Right lobe of liver (tissue), 6 donors: ENCODE data around the gene AKT3. TPM values are rescaled to one million over a fixed set of nuclear protein-coding genes. Genes with fewer than 3 reads are reported as not detected.

ENCODE experiments used
- ATAC-seq, 4 donors: fragments of 200-7000 bp; cut with Tn5 transposase; one replicate each; pipeline ENCODE4 v1.9.1; 2020; ENCODE audit warnings: mild to moderate bottlenecking in 4 of 4, moderate library complexity in 4 of 4
- DNase-seq, 3 donors: peaks; one replicate each; pipeline ENCODE4 v3.0.0-alpha.2; 2020
- H3K27ac ChIP-seq, 3 donors: fragments of 200-600 bp; one replicate each; pipeline ENCODE4 v1.8.0; 2022
- H3K27me3 ChIP-seq, 2 donors: fragments of 200-600 bp; one replicate each; pipeline ENCODE4 v1.8.0; 2022
- H3K36me3 ChIP-seq, 4 donors: fragments of 200-600 bp; sonication (generic) in 1 of 4; one replicate each; pipeline versions ENCODE4 v1.5.1 to v1.8.0; 2017 to 2022; ENCODE audit warnings: control low read depth in 1 of 4
- H3K4me1 ChIP-seq, 4 donors: fragments of 200-600 bp; sonication (generic) in 1 of 4; one replicate each; pipeline versions ENCODE4 v1.5.1 to v1.8.0; 2017 to 2022; ENCODE audit warnings: control low read depth in 1 of 4
- H3K4me3 ChIP-seq, 3 donors: fragments of 200-600 bp; one replicate each; pipeline ENCODE4 v1.8.0; 2022
- H3K9me3 ChIP-seq, 4 donors: fragments of 200-600 bp; sonication (generic) in 1 of 4; one replicate each; pipeline versions ENCODE4 v1.5.1 to v1.8.0; 2017 to 2022; ENCODE audit warnings: control low read depth in 1 of 4
- CTCF ChIP-seq, 4 donors: fragments of 200-600 bp in 3 of 4; fragments of 450-650 bp in 1 of 4; IDR thresholded peaks; one replicate each; pipeline versions ENCODE4 v1.5.1 to v1.8.0; 2016 to 2022; ENCODE audit warnings: antibody characterized with exemption in 4 of 4, mild to moderate bottlenecking in 2 of 4
- POLR2A ChIP-seq: fragments of 450-650 bp; IDR thresholded peaks from one replicate; pipeline ENCODE4 v1.6.1; 2017; ENCODE audit warnings: antibody characterized with exemption, mild to moderate bottlenecking
- WGBS: methylation state at CpG from one replicate; pipeline ENCODE4 v1.1.6; 2018; ENCODE audit warnings: low coverage, low lambda C conversion rate; ENCODE audit not compliant: insufficient coverage; ENCODE audit errors: missing lambda C conversion rate; 5-methylcytosine and 5-hydroxymethylcytosine counted together
- intact Hi-C, 2 donors: fragments of 100-400 bp; cut with DNase I; formaldehyde crosslinking; loops; one replicate each; pipeline versions ENCODE4 v1.11.2 to v1.14.1; 2022
- total RNA-seq, 6 experiments: library from RNA; depleted of rRNA in 2 of 6; stranded (reverse); fragments of >200 nt in 2 of 6; fragmentation: NEBNext Ultra II Directional in 3 of 6; extraction: Animal tissue kit (Norgen Biotek cat#: 25700) in 3 of 6; gene quantifications; one replicate each; pipeline versions ENCODE4 v1.1.0 to v1.2.4, GENCODE V29; 2016 to 2023
- donor health status: DM: no; HTN: yes; CAD: no.
- donor health status: DM: no; HTN: no; CAD: no.
- donor health status: DM: no; HTN: no; CAD: no.
- donor health status: DM: no; HTN: yes; CAD: no.
- donor health status: DM: no; HTN: yes; CAD: no.

AKT3 gene
- total RNA-seq, 6 experiments from 2014 or later: 4.9 to 9.6 (median 6.8) TPM

- TF ChIP-seq CTCF (IDR thresholded peaks at IDR 0.05) (no peak), POLR2A (no peak)
- Histone ChIP-seq H3K27ac (no peak overlapping the region), H3K36me3 (no peaks in the 10 kb centered on the region), H3K27me3 (peaks cover 5 to 7% of the 10 kb centered on the region in 2 donors), H3K4me1 (peaks cover 0 to 3% (median 0%) of the 10 kb centered on the region in 4 donors), H3K9me3 (no peaks in the 10 kb centered on the region), H3K4me3 (no peak overlapping the region)
- DNase-seq: no peak
- intact Hi-C loops: no loop called here
- ATAC-seq: no peak
- 81% methylated on average over 2 of the region's 2 CpGs for WGBS
Measured at GRCh38 chr1:243845888-243846287, 4.2 kb downstream of the AKT3 start.

- ATAC-seq (no peak), DNase-seq (no peak)
- Histone ChIP-seq H3K27ac (no peak overlapping the region), H3K4me1 (no peaks in the 10 kb centered on the region), H3K9me3 (no peaks in the 10 kb centered on the region), H3K36me3 (no peaks in the 10 kb centered on the region), H3K27me3 (peaks cover 5 to 7% of the 10 kb centered on the region in 2 donors), H3K4me3 (no peak overlapping the region)
- no peak for TF ChIP-seq CTCF (IDR thresholded peaks at IDR 0.05)
- WGBS: 75% methylated on average over 1 of the region's 1 CpG
- intact Hi-C loops: no loop called here
Measured at GRCh38 chr1:243844186-243844585, 5.9 kb downstream of the AKT3 start.

GRCh38 chr1:243842978-243843511, 7.0 kb downstream of the AKT3 start:
- H3K4me1 ChIP-seq: no peaks in the 10 kb centered on the region
- H3K36me3 ChIP-seq: no peaks in the 10 kb centered on the region
- DNase-seq (no peak), ATAC-seq (peak; percentile 32 to 64 (median 56))
- no peaks in the 10 kb centered on the region for H3K9me3 ChIP-seq
- H3K27ac ChIP-seq: peak overlapping the region in 1 of 3 donors; percentile 14
- 63% methylated on average over 4 of the region's 4 CpGs for WGBS
- no peak overlapping the region for H3K4me3 ChIP-seq
- peaks cover 3 to 5% of the 10 kb centered on the region in 2 donors for H3K27me3 ChIP-seq
- intact Hi-C loops: no loop called here
- TF ChIP-seq CTCF (IDR thresholded peaks at IDR 0.05): no peak
- TF ChIP-seq POLR2A: no peak

GRCh38 chr1:243842161-243842560, 7.9 kb downstream of the AKT3 start:
- no peaks in the 10 kb centered on the region for H3K36me3 ChIP-seq
- TF ChIP-seq POLR2A (no peak), CTCF (IDR thresholded peaks at IDR 0.05) (no peak)
- intact Hi-C loops: no loop called here
- no peak overlapping the region for H3K4me3 ChIP-seq
- DNase-seq: no peak
- H3K4me1 ChIP-seq: no peaks in the 10 kb centered on the region
- no peaks in the 10 kb centered on the region for H3K9me3 ChIP-seq
- H3K27ac ChIP-seq: no peak overlapping the region
- no peak for ATAC-seq
- WGBS: 61% methylated on average over 5 of the region's 5 CpGs
- peaks cover 0 to 5% of the 10 kb centered on the region in 2 donors for H3K27me3 ChIP-seq

- WGBS: 53% methylated on average over 3 of the region's 3 CpGs
Measured at GRCh38 chr1:243841507-243841906, 8.5 kb downstream of the AKT3 start.

More at GRCh38 chr1:243841507-243841906, 8.5 kb downstream of the AKT3 start:
- H3K36me3 ChIP-seq: no peaks in the 10 kb centered on the region
- no peak overlapping the region for H3K4me3 ChIP-seq
- intact Hi-C loops: no loop called here
- TF ChIP-seq CTCF (IDR thresholded peaks at IDR 0.05): no peak
- no peaks in the 10 kb centered on the region for H3K9me3 ChIP-seq
- peaks cover 0 to 5% of the 10 kb centered on the region in 2 donors for H3K27me3 ChIP-seq
- no peak for ATAC-seq
- no peaks in the 10 kb centered on the region for H3K4me1 ChIP-seq
- DNase-seq: no peak
- no peak overlapping the region for H3K27ac ChIP-seq
